LNCAP (cell line): Measurements from ENCODE around the gene G0S2.

Source experiments
- CTCF ChIP-seq: fragments of 450-650 bp; IDR thresholded peaks from 2 replicates; pipeline ENCODE4 v1.5.1; 2017; ENCODE audit warnings: mild to moderate bottlenecking

The G0S2 gene

DNA sequence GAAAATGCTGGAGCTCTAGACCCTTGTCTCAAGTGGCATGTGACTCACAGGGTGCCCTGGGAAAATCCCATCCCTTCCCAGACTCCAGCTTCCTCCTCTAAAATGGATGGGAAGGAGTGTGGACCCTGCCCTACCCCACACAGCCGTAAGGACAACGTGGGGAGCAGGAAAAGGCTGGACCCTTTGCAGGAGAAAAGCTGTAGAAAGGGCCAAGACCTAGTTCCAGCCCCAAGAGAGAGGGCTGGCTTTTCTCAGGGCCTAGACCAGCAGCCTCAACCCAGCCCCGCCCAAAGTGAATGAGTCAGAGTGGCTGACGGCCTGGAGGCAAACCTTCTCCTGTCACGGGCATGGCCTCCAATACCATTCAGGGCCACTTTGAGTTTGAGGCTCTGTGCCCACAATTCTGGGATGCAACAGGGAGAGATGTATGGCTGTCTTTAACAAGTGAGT, 24.0 kb upstream of the G0S2 start:
- no peak for TF ChIP-seq CTCF

- TF ChIP-seq CTCF = no peak
Measured at GRCh38 chr1:209652121-209652735, 23.0 kb upstream of the G0S2 start, which contains the start of gene LAMB3. Gene LAMB3, minus strand, starts transcription at chr1:209652425. Its CDS starts 1,481 bp downstream, at chr1:209650944.

GRCh38 chr1:209652873-209653401, 22.3 kb upstream of the G0S2 start:
- TF ChIP-seq CTCF = no peak

DNA sequence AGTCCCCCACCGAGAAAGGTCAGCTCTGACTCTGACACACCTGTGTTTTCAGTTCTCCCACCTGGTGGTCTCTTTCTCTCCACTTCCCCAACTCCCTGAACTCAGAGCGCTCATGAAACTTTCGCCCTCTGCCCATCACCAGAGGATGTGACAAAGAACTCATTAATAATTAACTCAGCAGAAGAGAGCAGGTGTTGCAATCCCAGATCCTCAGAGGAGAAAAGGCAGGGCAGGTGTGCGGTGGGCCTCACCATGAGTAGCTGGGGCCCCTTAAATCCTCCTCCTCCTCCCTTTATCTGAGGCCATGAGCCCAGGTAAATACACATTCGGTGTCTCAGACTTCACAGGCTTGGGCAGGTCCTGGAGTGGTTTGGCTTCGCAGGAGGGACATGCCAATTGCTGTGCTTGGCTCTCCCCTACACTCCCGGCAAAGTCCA, 21.3 kb upstream of the G0S2 start:
- TF ChIP-seq CTCF = no peak

DNA sequence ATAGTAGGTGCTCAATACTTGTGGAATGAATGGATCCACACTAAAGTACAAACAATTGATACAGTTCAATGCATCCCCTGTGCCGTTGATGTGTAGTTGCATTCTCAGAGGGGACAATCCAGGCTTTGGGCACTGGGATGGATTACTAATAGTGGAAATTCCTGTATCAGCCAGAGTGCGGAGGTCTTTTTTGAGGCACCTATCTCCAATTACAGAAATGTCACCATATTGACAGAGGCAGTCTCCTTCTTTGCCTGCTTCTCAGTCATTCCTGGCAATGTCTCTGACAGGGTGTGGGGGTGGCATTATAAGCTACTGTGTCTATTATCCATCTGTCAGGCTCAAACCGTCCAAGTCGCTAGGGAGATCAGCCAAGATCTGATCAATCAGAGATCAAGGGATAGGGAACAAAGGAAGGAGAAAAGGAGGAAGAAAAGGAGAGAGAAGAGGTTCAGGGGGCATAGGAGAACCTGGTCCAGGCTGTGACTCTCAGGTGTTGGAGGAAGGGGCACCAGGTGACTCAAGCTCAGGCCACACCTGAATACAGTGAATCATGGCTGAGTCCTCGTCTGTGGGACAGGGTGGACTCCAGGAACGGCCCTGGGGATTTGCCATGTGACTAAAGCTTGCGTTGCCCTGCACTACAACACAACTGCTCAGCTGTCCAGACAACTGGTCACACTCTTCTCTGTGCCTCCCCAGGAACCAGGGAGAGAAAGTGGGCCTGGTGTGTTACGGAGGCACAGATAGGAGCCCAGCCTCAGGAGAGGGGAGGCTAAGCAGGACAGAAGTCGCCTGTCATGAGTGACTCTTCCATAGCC, 19.6 kb upstream of the G0S2 start:
- TF ChIP-seq CTCF = no peak

- no peak for TF ChIP-seq CTCF
Measured at GRCh38 chr1:209657140-209657879, 17.9 kb upstream of the G0S2 start.

GRCh38 chr1:209657918-209658317, 17.3 kb upstream of the G0S2 start:
- TF ChIP-seq CTCF = no peak
